ENCODE results near the gene PELI1.
"Not testable (repeated sequence)": the region's sequence is repeated elsewhere in the genome, so short reads cannot be mapped to it uniquely, and the experiment has no call there.

PELI1 gene

GRCh38 chr2:64120008-64120407 lies 24.2 kb downstream of the PELI1 start:
- DNase-seq: no peak

GRCh38 chr2:64119369-64119768 lies 24.9 kb downstream of the PELI1 start:
- no peak for DNase-seq

GRCh38 chr2:64115808-64116598 lies 28.2 kb downstream of the PELI1 start:
- DNase-seq: no peak

GRCh38 chr2:64114912-64115277 lies 29.3 kb downstream of the PELI1 start:
- DNase-seq: no peak

GRCh38 chr2:64114063-64114911 lies 29.9 kb downstream of the PELI1 start:
- no peak for DNase-seq

- DNase-seq: no peak
Observed at GRCh38 chr2:64112016-64112415, 32.2 kb downstream of the PELI1 start.

- no peak for DNase-seq
Observed at GRCh38 chr2:64111426-64111825, 32.8 kb downstream of the PELI1 start.

GRCh38 chr2:64108666-64109241 lies 35.5 kb downstream of the PELI1 start:
- no peak for DNase-seq

- no peak for DNase-seq
Observed at GRCh38 chr2:64106481-64106880, 37.7 kb downstream of the PELI1 start.

GRCh38 chr2:64105670-64106461 lies 38.4 kb downstream of the PELI1 start:
- DNase-seq: no peak

- peak; percentile 9 for DNase-seq
Observed at GRCh38 chr2:64104933-64105332, 39.3 kb downstream of the PELI1 start.

GRCh38 chr2:64102736-64103135 lies 41.5 kb downstream of the PELI1 start:
- not testable (repeated sequence) for DNase-seq

GRCh38 chr2:64101141-64101591 lies 43.1 kb downstream of the PELI1 start:
- DNase-seq: peak; percentile 26

- not testable (repeated sequence) for DNase-seq
Observed at GRCh38 chr2:64100584-64100983, 43.6 kb downstream of the PELI1 start.

GRCh38 chr2:64094663-64095382 lies 49.4 kb downstream of the PELI1 start:
- DNase-seq: no peak

GRCh38 chr2:64093341-64093740 lies 50.9 kb downstream of the PELI1 start:
- DNase-seq: no peak

- DNase-seq: no peak
Observed at GRCh38 chr2:64092502-64092901, 51.7 kb downstream of the PELI1 start.

GRCh38 chr2:64090264-64090663 lies 54.0 kb downstream of the PELI1 start:
- no peak for DNase-seq

- DNase-seq: no peak
Observed at GRCh38 chr2:64086347-64087082, 57.7 kb downstream of the PELI1 start.

- DNase-seq: no peak
Observed at GRCh38 chr2:64085936-64086335, 58.3 kb downstream of the PELI1 start.

- no peak for DNase-seq
Observed at GRCh38 chr2:64081046-64081445, 63.2 kb downstream of the PELI1 start.

All from NCI-H2171 treated with DMSO at 0.1 percent for 48 hours (cell line).